Stimulated activated CD8-positive, alpha-beta memory T cell treated with anti-CD3 and anti-CD28 coated beads, Interleukin-4, amount 100 ng/mL, for 1 hour (primary cell): ENCODE measurements around the gene IFITM5.
"Not testable (repeated sequence)": the region's sequence is repeated elsewhere in the genome, so short reads cannot be mapped to it uniquely, and the experiment has no call there.

Experiments used
- DNase-seq, 2 donors: peaks; one replicate each; pipeline ENCODE4 v3.0.0-alpha.2; 2020; ENCODE audit warnings: low read depth in 2 of 2, low spot score in 1 of 2

The IFITM5 gene

GRCh38 chr11:299081-299891, at the start of gene IFITM5:
TSS of gene IFITM5 (minus strand) at chr11:299526. CDS start at chr11:299490, 36 bp downstream.
- no peak for DNase-seq

- no peak for DNase-seq
Measured at GRCh38 chr11:346529-346928, 47.2 kb upstream of the IFITM5 start.

GRCh38 chr11:344836-345578, 45.7 kb upstream of the IFITM5 start:
- no peak for DNase-seq

- no peak for DNase-seq
Measured at GRCh38 chr11:342328-342727, 43.0 kb upstream of the IFITM5 start.

- no peak for DNase-seq
Measured at GRCh38 chr11:340539-341512, 41.5 kb upstream of the IFITM5 start.

- no peak for DNase-seq
Measured at GRCh38 chr11:339963-340362, 40.6 kb upstream of the IFITM5 start.

- no peak for DNase-seq
Measured at GRCh38 chr11:337711-338110, 38.4 kb upstream of the IFITM5 start.

GRCh38 chr11:336659-337198, 37.4 kb upstream of the IFITM5 start:
- no peak for DNase-seq

GRCh38 chr11:335779-336658, 36.7 kb upstream of the IFITM5 start:
- no peak for DNase-seq

GRCh38 chr11:334264-334994, 35.1 kb upstream of the IFITM5 start:
- DNase-seq = no peak

- DNase-seq = not testable (repeated sequence)
Measured at GRCh38 chr11:333616-334263, 34.4 kb upstream of the IFITM5 start.

GRCh38 chr11:332651-333480, 33.5 kb upstream of the IFITM5 start:
- no peak for DNase-seq

GRCh38 chr11:331358-332060, 32.2 kb upstream of the IFITM5 start:
- DNase-seq = no peak

GRCh38 chr11:330694-331357, 31.5 kb upstream of the IFITM5 start:
- no peak for DNase-seq

GRCh38 chr11:330307-330693, 31.0 kb upstream of the IFITM5 start:
- no peak for DNase-seq

GRCh38 chr11:329886-330253, 30.5 kb upstream of the IFITM5 start:
- DNase-seq = no peak
